ENCODE results near the gene TRPV2.

TRPV2 gene

GRCh38 chr17:16477666-16478065 is 62.3 kb downstream of the TRPV2 start:
- DNase-seq = no peak

GRCh38 chr17:16478649-16479048 is 63.3 kb downstream of the TRPV2 start:
- no peak for DNase-seq

- DNase-seq = no peak
Measured at GRCh38 chr17:16479264-16479663, 63.9 kb downstream of the TRPV2 start.

GRCh38 chr17:16480995-16481394 is 65.6 kb downstream of the TRPV2 start:
- DNase-seq = no peak

- DNase-seq = no peak
Measured at GRCh38 chr17:16482253-16482652, 66.9 kb downstream of the TRPV2 start.

GRCh38 chr17:16483021-16483645 is 67.8 kb downstream of the TRPV2 start:
- DNase-seq = no peak

GRCh38 chr17:16484445-16485175 is 69.2 kb downstream of the TRPV2 start:
- no peak for DNase-seq
